ENCODE measurements around the gene INAFM2.

The INAFM2 gene

GRCh38 chr15:40323953-40324937, 753 bp downstream of the INAFM2 start:
- peak overlapping the region; percentile 61 to 81 (median 72) for H3K4me3 ChIP-seq
- peak overlapping the region in 20 of 21 experiments; percentile 17 to 82 (median 75) for H3K27ac ChIP-seq

- peak overlapping the region in 5 of 7 experiments; percentile 61 to 76 (median 72) for H3K4me3 ChIP-seq
- peak overlapping the region in 4 of 21 experiments; percentile 75 to 82 (median 78) for H3K27ac ChIP-seq
Measured at GRCh38 chr15:40325188-40325587, 1.7 kb downstream of the INAFM2 start.

GRCh38 chr15:40325700-40326099, 2.2 kb downstream of the INAFM2 start:
- peak overlapping the region in 1 of 7 experiments; percentile 76 for H3K4me3 ChIP-seq
- no peak overlapping the region for H3K27ac ChIP-seq

- no peak overlapping the region for H3K4me3 ChIP-seq
- H3K27ac ChIP-seq: no peak overlapping the region
Measured at GRCh38 chr15:40327457-40327856, 4.0 kb downstream of the INAFM2 start.

DNA sequence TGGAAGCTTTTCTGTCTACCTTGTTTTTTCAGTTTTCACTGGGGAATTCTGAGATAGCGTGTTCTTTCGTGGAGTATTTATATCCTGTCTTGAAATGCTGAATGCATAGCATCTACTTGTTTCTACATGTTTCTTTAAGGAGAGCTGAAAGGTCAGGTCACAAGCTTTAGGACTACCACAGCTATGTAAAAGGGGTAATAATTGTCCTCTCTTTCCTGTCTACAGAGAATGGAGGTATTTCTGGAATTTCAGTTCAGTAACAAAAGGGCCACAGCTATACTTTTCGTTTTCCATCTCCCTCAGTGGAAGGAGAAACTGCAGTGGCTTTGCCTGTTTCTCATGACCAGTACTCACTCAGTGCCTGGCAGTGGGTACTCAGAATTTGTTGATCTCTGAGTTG, 4.7 kb downstream of the INAFM2 start:
- Histone ChIP-seq H3K27ac (no peak overlapping the region), H3K4me3 (no peak overlapping the region)

GRCh38 chr15:40328751-40329150, 5.3 kb downstream of the INAFM2 start:
- Histone ChIP-seq H3K27ac (no peak overlapping the region), H3K4me3 (no peak overlapping the region)

- Histone ChIP-seq H3K27ac (peak overlapping the region in 1 of 21 experiments; percentile 12), H3K4me3 (no peak overlapping the region)
Measured at GRCh38 chr15:40329804-40330203, 6.3 kb downstream of the INAFM2 start.

- Histone ChIP-seq H3K4me3 (no peak overlapping the region), H3K27ac (peak overlapping the region in 3 of 21 experiments; percentile 9 to 16 (median 12))
Measured at GRCh38 chr15:40330368-40330836, 6.9 kb downstream of the INAFM2 start.

- Histone ChIP-seq H3K27ac (peak overlapping the region in 1 of 21 experiments; percentile 16), H3K4me3 (no peak overlapping the region)
Measured at GRCh38 chr15:40331026-40331425, 7.5 kb downstream of the INAFM2 start.

GRCh38 chr15:40331637-40332036, 8.1 kb downstream of the INAFM2 start:
- no peak overlapping the region for H3K4me3 ChIP-seq
- H3K27ac ChIP-seq: peak overlapping the region in 2 of 21 experiments; percentile 5 to 35

- peak overlapping the region in 2 of 21 experiments; percentile 5 to 35 for H3K27ac ChIP-seq
Measured at GRCh38 chr15:40332113-40332781, 8.8 kb downstream of the INAFM2 start.

DNA sequence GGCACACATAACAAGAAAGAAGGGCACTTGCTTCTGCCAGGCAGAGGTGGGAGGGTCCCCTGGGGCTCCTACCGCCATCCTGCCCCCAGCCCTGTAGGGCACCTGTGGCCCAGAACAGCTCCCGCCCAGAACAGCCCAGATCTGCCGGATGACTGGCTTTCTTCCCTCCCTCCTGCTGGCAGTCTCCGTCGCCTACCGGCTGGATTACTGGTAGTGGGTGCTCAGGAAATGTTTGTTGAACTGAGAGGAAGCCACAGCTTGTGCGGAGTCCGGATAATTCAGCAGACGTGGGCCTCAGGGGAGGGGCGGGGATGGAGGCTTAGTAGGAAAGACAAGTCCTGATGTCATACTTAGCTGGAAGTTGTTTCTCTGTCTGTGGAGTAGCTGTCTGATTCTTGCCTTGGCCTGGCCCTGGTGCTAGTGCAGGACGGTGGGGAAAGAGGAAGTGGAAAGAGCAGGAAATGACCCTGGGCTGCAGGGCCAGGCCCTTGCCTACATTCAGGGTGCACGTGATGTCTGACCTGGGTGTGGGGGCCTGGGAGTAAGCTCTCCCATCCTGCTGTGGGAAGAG, 10.5 kb downstream of the INAFM2 start:
- no peak overlapping the region for H3K4me3 ChIP-seq
- H3K27ac ChIP-seq: peak overlapping the region in 20 of 21 experiments; percentile 42 to 87 (median 73)

More at GRCh38 chr15:40332113-40332781, 8.8 kb downstream of the INAFM2 start:
- no peak overlapping the region for H3K4me3 ChIP-seq

GRCh38 chr15:40334541-40334940, 11.0 kb downstream of the INAFM2 start:
- H3K4me3 ChIP-seq: no peak overlapping the region
- H3K27ac ChIP-seq: peak overlapping the region in 20 of 21 experiments; percentile 7 to 87 (median 72)

DNA sequence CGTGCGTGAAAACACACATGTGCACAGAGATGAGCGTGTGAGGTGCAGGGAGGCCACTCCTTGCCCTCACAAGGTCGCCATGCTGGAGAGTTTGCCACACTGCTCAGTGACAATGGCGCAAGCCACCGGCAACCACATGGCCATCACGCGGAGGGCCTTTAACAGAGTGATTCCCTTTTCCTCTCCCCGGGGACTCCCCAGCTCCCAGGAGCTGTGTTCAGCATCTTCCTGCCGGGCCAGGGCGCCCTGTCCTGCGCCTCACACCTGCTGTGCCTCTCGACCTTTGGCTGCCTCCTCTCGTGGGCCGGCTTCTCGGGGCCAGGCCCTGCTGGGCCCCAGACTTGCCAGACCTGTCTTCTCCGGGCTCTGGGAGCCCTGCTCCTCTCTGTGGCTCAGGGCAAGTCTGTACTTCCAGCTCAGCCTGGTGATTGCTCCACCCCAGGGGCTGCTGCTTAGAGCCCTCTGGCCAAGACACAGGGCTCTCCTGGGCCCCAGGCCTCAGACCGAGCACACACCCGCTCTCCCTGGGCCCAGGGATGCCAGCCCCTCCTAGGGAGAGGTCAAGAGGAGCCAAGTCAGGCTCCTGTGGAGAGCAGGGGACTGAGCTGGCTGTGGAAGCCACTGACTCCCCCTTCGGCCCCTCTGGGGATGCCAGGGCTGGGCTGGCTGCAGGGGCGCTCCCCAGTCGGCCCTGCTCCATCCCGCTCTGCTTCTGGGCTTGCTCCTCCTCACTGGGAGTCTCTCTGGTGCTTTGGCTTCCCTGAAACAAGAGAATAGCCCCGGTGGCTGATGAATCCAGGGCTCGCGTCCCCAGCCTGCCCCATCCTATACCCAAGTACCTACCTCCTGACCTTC, 11.7 kb downstream of the INAFM2 start:
- peak overlapping the region in 20 of 21 experiments; percentile 7 to 87 (median 72) for H3K27ac ChIP-seq
- no peak overlapping the region for H3K4me3 ChIP-seq

GRCh38 chr15:40335938-40336743, 12.6 kb downstream of the INAFM2 start:
- H3K27ac ChIP-seq: peak overlapping the region in 14 of 21 experiments; percentile 14 to 87 (median 62)
- H3K4me3 ChIP-seq: no peak overlapping the region

DNA sequence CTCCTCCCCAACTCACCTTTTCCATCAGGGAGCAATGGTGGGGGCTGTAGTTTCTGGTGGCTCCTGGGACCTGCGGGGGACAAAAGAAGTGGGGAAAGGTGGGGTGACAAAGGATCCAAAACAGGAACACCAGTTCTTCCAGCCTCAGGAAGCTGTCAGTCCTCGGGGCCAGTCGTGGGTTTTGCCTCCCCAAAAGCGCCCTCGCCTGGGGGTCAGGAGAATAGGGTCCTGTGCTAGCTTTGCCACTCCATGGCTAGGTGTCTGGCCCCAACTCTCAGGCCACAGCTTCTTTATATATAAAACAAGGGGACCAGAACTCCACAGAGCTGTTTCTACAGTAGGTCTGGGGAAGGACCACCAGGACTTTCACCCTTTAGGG, 13.2 kb downstream of the INAFM2 start:
- Histone ChIP-seq H3K27ac (peak overlapping the region in 5 of 21 experiments; percentile 32 to 82 (median 49)), H3K4me3 (no peak overlapping the region)

DNA sequence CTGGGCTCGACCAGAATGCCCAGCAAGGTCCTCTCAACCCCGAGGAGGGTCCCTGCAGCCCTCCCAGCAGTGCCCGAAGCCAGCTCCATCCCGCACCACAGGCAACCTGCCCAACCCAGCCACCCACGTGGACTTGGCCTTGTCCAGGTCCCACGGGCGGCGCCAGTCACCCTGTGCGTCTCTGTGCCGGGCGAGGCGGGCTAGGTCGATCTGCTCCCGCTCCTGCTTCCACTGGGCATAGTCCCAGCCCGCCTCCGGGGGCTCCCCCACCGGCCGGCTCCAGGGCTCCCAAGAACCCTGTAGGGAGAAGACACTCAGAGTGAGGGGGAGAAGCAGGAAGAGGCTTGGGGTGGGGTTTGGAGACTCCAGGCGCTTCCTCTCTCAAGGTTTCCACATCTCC, 14.1 kb downstream of the INAFM2 start:
- Histone ChIP-seq H3K4me3 (no peak overlapping the region), H3K27ac (peak overlapping the region in 10 of 21 experiments; percentile 17 to 93 (median 42))

- no peak overlapping the region for H3K4me3 ChIP-seq
- H3K27ac ChIP-seq: peak overlapping the region in 14 of 21 experiments; percentile 7 to 95 (median 60)
Measured at GRCh38 chr15:40338041-40338657, 14.7 kb downstream of the INAFM2 start.

Measured in skin epidermis (tissue), 12 donors.